G401.6 (cell line): Measurements from ENCODE around the gene ST6GALNAC2.
"Not testable (repeated sequence)": the region's sequence is repeated elsewhere in the genome, so short reads cannot be mapped to it uniquely, and the experiment has no call there.

Source experiments
- FAIRE-seq: peaks from 2 replicates; lab custom pipeline; 2012; peaks lifted over from hg19 to GRCh38; lab: Jason Lieb, UNC

ST6GALNAC2 gene

DNA sequence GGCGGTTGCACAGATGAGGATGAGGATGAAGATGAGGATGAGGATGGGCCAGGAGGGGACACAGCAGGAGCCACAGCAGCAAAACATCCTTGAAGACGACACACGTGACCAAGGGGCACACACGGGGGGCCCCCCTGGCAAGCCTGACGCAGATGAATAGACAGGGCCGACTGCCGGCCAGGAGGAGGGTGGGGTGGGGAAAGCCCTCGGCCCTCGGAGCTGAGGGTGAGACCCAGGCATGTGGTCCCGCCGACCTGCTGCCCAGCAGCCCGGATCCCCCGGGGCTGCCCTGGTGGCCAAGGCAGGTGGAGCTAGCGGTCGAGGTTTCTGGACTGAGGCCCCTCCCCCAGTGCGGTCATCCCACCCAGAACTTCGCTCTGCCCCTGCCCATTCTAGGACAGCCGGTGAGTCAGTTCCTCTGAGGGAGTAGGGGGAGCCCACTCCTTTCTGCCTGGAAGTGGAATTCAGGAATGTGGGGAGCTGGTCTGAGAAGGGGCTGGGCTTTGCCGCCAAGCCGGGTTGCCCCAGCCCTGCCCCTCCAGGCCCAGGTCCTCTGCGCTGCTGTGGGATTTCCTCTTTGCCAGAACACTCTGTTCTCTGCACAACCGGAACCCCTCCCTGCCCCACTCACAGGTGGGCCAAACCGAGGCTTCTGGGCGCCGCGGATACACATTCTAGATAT is 58.1 kb downstream of the ST6GALNAC2 start:
- FAIRE-seq: no peak

- FAIRE-seq: not testable (repeated sequence)
Measured at GRCh38 chr17:76527016-76527415, 58.6 kb downstream of the ST6GALNAC2 start.

GRCh38 chr17:76525513-76525833 is 60.2 kb downstream of the ST6GALNAC2 start:
- not testable (repeated sequence) for FAIRE-seq

GRCh38 chr17:76524598-76525512 is 60.8 kb downstream of the ST6GALNAC2 start:
- no peak for FAIRE-seq

DNA sequence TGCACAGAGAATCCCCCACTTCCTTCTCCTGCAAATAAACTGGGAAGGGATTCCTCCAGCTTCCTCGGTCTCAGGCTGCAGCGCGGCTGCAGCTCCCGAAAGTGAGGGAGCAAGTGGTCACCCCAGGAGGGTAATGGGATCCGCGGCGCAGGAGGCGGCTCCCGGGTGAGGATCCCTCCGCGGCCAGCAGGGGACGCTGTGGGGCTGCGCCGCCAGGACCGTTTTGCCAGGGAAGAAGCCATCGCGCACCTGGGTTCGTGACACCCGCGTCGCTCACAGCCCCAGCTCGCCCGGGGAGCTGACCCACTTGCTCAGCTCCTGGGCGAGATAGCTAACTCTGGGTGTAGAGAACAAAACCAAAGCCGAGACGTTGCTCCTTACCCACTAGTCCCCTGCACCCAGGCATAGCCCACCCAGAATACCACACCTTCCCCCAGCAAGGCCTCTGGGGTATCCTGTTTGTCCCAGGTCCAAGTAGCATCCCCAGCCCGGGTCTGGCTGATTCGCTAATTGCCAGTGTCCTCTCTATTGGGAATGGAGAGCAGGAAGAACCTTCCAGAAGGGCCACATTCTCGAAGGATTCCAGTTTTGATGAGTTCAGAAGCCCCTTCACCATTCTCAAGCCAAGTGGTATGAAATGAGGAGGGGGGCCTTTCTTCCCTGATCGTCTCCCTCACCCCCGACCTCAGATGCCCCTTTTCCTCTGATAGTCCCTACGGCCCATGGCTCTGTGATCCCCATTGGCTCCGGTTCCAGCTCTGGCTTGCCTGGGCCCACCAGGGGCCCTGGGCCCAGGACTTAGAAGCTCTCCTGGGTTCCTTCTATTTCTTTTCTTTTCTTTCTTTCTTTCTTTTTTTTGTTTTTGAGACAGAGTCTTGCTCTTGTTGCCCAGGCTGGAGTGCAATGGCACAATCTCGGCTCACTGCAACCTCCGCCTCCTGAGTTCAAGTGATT is 62.3 kb downstream of the ST6GALNAC2 start:
- no peak for FAIRE-seq

GRCh38 chr17:76521683-76522082 is 64.0 kb downstream of the ST6GALNAC2 start:
- FAIRE-seq: not testable (repeated sequence)

GRCh38 chr17:76521262-76521661 is 64.4 kb downstream of the ST6GALNAC2 start:
- no peak for FAIRE-seq

- no peak for FAIRE-seq
Measured at GRCh38 chr17:76519048-76519966, 66.4 kb downstream of the ST6GALNAC2 start.

DNA sequence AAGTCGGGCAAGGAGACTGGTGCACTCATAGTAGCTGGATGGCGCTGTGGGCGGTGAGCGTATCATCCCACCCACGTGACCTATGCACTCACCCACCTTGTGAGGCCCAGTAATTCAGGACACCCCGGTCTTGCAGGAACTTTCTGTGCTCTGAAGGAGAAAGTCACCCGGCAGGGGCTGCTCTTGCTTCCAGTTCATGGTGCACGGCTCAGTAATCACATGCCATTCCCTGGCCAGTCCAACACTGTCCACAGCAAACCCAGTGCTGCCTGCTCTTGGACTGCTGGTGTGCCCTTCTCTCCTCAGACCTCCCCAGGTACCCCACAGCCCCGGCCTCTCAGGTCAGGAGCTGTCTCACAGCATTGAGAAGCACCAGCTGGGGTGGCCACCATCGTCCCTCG is 68.0 kb downstream of the ST6GALNAC2 start:
- no peak for FAIRE-seq
